GM21529 (cell line): ENCODE measurements around the gene LCMT1.
A peak's percentile ranks its signal among the peaks of the same experiment; 100 is the strongest.
"Not testable (repeated sequence)": the region's sequence is repeated elsewhere in the genome, so short reads cannot be mapped to it uniquely, and the experiment has no call there.

Experiments used
- ATAC-seq: cut with Tn5 transposase; IDR thresholded peaks from one replicate; pipeline ENCODE4 v1.9.1; 2021; ENCODE audit not compliant: unreplicated experiment

Gene LCMT1

GRCh38 chr16:25094596-25094995 is 16.9 kb upstream of the LCMT1 start:
- ATAC-seq, result no peak

DNA sequence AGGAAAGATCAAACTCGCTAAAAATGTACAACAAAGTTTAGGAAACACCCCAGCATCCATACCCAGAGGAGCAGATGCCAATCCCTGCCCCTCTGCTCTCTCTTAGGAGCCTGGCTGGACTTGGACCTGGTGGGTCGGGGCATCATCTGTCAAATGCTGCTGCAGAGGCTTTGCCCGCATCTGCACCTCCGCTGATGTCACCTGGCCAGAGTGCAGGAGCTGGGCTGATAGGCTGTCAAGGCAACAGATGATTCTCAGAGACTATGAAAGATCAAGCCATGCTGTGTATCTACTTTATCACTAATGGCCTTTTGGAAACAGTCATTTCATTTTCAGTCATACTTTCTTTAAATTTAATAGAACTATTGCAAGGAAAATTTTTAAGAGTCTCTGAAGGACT is 15.9 kb upstream of the LCMT1 start:
- ATAC-seq, result no peak

DNA sequence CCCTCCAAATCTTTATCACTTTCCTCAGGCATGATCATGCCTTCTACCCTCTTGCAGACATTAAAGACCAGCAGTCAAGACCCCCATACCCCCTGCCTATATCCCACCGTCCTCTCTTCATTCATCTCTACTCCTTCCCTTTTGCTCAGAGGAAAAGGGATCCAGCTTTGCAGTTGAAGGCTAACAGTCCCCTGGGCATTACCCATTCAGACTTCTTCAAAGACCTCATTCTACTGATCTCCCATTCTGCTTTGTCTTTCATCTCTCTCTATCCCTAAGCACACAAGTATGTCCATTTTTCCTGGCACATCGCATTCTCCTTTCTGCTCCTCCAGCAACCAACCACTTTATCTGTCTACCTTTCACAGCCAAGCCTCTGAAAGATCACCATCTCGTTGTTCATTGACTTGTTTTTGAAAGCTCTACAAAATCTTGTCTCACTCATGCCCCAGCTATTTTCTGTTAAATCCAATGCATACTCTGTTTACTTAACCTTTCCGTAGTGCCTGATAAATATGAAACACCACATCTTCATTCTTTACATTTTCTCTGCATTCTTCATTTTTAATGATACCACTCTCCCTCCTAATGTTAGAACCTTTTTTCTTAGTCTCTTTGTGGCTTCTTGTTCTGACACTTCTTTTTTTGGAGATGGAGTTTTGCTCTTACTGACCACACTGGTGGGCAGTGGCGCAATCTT is 14.1 kb upstream of the LCMT1 start:
- ATAC-seq, result no peak

DNA sequence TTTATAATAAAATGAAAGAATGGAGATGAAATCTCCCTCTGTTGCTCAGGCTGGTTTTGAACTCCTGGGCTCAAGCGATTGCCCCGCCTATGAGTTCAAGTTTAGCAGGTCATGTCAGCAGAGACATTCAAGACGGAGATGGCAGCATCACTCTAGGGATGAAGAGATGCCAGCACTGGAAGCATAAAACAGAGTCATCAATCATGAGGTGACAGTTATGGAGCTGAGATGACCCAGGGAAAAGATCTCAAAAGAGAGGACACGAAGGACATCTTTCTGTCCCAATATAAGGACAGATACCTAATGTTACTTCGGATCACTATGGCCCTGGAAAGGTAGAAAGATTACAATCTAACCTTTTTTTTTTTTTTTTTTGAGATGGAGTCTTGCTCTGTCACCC is 11.0 kb upstream of the LCMT1 start:
- no peak for ATAC-seq

GRCh38 chr16:25106567-25107465 is 4.7 kb upstream of the LCMT1 start:
- ATAC-seq, result peak; percentile 54

GRCh38 chr16:25107466-25107792 is 4.1 kb upstream of the LCMT1 start:
- ATAC-seq, result no peak

DNA sequence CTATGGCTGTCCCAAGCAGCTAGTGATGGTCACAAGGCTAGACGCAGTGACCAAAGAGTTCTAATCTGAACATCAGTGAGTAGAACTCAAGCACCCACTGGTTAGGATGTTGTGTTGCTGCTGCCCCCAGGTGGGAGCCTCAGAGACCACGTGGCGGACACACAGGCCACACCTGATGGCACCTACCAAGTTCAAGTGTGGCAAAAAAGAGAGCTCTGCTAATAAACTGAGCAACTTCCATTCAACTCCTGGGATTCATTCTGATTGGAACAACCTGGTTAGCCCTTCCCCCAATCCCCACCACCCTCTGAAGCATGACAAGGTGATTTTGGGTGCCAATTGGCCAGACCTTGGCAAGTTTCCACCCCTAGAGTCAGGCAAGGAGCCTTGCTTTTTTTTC is 3.5 kb upstream of the LCMT1 start:
- no peak for ATAC-seq

- ATAC-seq, result no peak
Observed at GRCh38 chr16:25109643-25110042, 1.9 kb upstream of the LCMT1 start.

GRCh38 chr16:25110387-25110947 is 1.1 kb upstream of the LCMT1 start:
- ATAC-seq, result no peak

DNA sequence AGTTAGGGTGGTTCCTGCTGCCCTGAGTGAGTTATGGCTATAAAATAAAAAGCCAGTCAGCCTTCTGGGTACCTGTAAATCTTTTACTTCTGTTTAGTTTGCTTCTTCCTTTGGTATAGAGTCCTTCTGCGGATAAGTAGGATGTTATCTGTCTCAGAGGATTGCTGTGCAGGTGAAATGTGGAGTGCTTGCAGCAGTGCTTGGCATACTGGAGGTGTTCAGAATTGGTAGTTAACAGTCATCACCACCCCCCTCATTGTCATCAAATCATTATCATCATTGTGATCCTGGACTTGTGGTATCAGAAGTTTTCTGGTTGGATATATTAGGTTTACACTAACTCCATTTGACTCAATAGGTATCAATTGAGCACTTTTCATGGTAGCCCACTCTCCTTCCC is 2.6 kb downstream of the LCMT1 start:
- ATAC-seq, result no peak

GRCh38 chr16:25118851-25119578 is 7.5 kb downstream of the LCMT1 start:
- ATAC-seq, result no peak

DNA sequence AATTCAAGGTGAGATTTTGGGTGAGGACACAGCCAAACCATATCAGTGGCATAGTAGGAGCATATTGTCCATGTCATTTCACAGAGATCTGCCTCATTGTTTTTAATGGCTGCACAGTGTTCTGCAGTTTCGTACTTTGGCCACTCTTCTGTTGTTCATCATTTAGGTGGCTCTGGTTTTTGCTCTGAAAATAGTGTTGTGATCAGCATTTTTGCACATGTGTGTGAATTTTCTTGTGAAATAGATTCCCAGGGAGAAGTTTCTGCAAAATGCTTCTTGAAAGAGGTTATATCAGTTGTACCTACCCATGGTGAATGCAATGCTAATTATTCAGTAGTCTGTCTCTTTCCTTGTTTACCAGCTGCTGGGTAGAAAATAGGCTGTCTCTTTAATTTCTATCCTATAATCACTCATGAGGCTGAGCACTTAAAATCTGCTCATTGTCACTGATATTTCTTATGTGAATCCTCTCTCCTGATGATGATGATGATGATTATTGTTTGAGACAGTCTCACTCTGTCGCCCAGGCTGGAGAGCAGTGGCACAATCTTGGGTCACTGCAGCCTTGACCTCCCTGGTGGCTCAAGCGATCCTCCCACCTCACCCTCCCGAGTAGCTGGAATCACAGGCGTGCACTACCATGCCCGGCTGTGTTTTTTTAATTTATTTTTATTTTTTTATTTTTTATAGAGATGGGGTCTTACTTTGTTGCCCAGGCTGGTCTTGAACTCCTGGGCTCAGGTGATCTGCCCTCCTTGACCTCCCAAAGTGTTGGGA is 10.5 kb downstream of the LCMT1 start:
- no peak for ATAC-seq

DNA sequence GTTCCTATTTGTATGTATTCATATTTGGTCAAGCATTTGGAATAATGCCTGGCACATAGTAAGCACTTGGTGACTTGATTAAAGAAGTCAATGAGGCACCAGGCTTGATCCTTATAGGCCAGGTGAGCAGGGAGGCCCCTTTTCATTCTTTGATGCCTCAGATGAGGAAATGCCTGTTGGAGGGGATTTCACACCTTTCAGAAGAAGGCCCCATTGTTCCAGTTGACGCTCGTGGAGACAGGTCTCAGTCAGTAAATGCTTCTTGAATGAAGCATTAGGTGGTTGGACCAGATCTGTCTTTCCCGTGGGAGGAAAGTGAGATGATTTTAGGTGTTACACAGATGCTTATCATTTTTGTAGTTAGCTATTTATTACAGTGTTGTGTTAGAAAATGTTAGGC is 13.0 kb downstream of the LCMT1 start:
- no peak for ATAC-seq

DNA sequence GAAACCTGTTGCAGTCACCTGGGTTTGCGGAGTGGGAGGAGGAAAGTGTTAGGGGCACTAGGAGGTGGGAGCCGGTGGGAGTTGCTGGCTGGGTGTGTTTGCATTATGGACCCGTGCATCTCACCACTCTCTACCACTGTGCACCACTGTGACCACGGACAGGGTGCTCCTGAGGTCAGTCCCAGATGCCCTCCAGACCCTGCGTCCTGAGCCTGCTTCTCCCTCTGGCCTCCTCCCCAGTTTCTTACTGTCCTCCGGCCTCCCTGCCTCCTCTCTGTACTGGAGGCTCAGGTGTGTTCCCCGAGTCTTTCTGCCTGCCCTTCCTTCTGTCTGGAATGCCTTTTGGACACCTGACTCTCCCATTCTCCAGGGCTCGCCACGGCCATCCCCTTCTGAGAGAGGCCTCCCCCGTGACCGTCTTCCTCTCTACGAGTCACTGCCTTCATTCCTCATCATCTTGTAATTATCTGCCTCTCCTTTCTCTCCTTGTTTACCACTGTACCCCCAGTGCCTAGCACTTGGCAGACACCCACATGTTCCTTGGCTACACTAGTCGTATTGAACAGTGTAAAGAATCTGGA is 14.6 kb downstream of the LCMT1 start:
- not testable (repeated sequence) for ATAC-seq

DNA sequence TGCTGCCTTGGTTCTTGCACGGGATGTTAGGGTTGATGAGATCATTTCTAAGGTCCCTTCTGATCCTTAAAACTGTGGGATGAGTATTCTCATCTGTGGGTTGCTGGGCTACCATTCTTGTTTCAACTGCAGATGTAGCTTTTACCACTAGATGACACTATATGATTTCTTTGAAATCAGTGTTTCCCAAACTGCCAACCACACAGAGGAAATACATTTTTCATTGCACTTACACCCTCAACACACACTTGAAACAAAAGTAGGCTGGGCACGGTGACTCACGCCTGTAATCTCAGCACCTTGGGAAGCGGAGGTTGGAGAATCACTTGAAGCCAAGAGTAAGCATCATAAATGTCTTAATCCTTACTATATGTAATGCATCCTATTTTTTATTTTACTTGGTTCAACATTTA is 15.3 kb downstream of the LCMT1 start:
- ATAC-seq, result no peak

GRCh38 chr16:25132751-25133150 is 21.2 kb downstream of the LCMT1 start:
- not testable (repeated sequence) for ATAC-seq

GRCh38 chr16:25134166-25134700 is 22.7 kb downstream of the LCMT1 start:
- no peak for ATAC-seq

DNA sequence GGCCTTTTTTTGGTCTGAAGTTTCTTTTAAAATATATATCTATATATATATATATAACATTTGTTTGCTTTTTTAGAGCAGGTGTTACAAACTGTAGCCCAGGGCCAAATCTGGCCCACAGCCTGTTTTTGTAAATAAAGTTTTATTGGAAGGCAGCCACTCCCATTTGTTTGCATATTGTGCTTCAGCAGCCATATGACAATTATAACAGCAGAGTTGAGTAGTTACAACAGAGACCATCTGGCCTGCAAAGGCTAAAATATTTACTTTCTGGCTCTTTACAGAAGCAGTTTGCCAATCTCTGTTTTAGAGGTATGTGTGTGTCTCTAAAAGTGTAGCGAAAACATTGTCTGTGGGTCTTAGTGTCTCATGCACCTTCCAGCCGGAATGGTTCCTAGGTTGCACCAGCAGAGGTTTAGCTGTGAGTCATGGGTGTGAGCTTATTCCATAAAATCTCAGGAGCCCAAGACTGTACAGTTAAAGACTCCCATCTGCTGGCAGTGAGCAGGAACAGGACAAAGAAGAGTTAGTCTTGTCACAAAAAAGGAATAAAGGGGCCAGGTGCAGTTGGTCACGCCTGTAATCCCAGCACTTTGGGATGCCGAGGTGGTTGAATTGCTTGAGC is 23.8 kb downstream of the LCMT1 start:
- ATAC-seq, result no peak

DNA sequence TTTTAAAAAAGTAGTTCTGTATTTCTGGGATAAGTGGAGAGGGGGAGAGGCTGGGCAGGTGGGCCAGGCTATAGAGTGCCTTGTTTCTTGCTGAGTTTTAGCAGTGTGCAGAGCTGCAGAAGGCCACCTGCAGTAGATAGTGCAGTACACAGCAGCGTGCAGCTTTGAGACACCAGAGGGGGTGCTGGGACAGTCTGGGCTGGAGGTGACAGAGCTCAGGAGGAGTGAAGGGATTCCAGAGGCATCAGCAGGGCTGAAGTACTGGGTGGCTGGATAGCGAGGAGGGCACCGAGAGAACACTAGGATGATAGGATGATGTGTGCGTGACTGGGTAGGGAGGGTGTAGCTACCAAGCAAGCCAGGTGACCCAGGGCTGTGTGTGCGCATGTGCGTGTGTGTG is 26.6 kb downstream of the LCMT1 start:
- ATAC-seq, result no peak

DNA sequence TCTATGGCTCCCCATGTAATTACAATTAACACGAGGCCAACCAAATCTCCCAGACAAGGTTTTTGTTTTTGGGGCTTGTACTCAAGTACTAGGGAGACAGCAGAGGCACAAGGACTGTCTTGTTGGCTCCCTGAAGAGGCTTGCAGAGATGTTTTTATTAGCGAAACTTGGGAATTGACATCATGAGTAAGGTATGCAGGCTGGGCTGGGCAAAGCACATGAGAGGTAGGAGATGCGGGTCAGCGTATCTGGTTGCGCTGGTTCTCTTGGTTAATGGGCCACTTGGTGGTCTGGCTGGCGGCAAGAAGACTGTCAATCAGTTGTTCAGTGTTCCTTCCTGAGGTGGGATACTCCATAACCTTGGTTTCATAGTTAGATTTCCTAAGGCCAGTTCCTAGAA is 28.9 kb downstream of the LCMT1 start:
- no peak for ATAC-seq
